GM21526 (cell line): Measurements from ENCODE around the gene EDARADD.

Source experiments
- ATAC-seq: cut with Tn5 transposase; IDR thresholded peaks from one replicate; pipeline ENCODE4 v1.9.1; 2021; ENCODE audit warnings: moderate library complexity; ENCODE audit not compliant: unreplicated experiment, low FRiP score

EDARADD gene

GRCh38 chr1:236509647-236510401 lies 115.7 kb downstream of the EDARADD start:
- ATAC-seq = no peak

- ATAC-seq = no peak
These were observed 117.8 kb downstream of the EDARADD start for GRCh38 chr1:236511735-236512418.

GRCh38 chr1:236514703-236515442 lies 120.8 kb downstream of the EDARADD start:
- no peak for ATAC-seq

GRCh38 chr1:236515443-236515958 lies 121.4 kb downstream of the EDARADD start:
- no peak for ATAC-seq

GRCh38 chr1:236516929-236517704 lies 123.0 kb downstream of the EDARADD start:
- no peak for ATAC-seq

- ATAC-seq = no peak
These were observed 124.2 kb downstream of the EDARADD start for GRCh38 chr1:236518322-236518721.

GRCh38 chr1:236520445-236521005 lies 126.4 kb downstream of the EDARADD start:
- ATAC-seq = no peak

GRCh38 chr1:236522937-236523703 lies 129.0 kb downstream of the EDARADD start:
- ATAC-seq = no peak

- ATAC-seq = peak; percentile 39
These were observed 129.6 kb downstream of the EDARADD start, which contains the start of gene LGALS8 for GRCh38 chr1:236523704-236524141. LGALS8 (plus strand) TSS chr1:236523982; CDS start chr1:236526071, 2,089 bp downstream.

- peak; percentile 92 for ATAC-seq
These were observed 130.2 kb downstream of the EDARADD start for GRCh38 chr1:236524142-236524894.

- ATAC-seq = peak; percentile 16
These were observed 130.8 kb downstream of the EDARADD start for GRCh38 chr1:236524895-236525184.

GRCh38 chr1:236526079-236526478 lies 132.0 kb downstream of the EDARADD start:
- ATAC-seq = no peak

GRCh38 chr1:236530286-236530685 lies 136.2 kb downstream of the EDARADD start:
- no peak for ATAC-seq

- no peak for ATAC-seq
These were observed 136.9 kb downstream of the EDARADD start for GRCh38 chr1:236530959-236531358.

GRCh38 chr1:236532850-236533249 lies 138.8 kb downstream of the EDARADD start:
- ATAC-seq = no peak

- no peak for ATAC-seq
These were observed 140.1 kb downstream of the EDARADD start for GRCh38 chr1:236534151-236534651.
